ENCODE measurements around the gene CBX5.

Gene CBX5

DNA sequence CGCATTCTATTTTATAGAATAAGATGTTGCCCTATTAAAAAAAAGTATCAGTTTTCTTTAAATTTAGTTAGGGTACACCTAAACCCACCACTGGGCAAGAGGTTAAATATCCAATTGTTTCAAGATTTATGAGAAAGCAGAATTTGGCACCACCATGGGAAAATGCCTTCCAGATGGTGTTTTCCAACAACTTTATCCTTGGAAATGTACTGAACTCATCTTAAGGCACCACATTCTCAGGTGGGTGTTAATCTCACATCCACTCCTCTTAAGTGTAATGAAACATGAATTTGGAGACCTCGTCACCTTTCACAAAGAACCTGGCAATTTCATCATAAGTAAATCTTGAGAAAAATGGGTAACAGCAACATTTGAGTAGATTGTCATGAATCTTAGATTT lies 13.1 kb downstream of the CBX5 start:
- Histone ChIP-seq H3K27ac (no peak overlapping the region), H3K4me1 (peaks cover 16% of the 10 kb centered on the region), H4K20me1 (peaks cover 52% of the 10 kb centered on the region), H3K9me3 (no peaks in the 10 kb centered on the region), H3K9ac (no peak overlapping the region), H3K27me3 (no peaks in the 10 kb centered on the region), H3K36me3 (peaks cover 75% of the 10 kb centered on the region), H3K4me3 (no peak overlapping the region), H3K4me2 (no peak overlapping the region)
- TF ChIP-seq Cebpa-rat (IDR thresholded peaks at IDR 0.05): no peak

DNA sequence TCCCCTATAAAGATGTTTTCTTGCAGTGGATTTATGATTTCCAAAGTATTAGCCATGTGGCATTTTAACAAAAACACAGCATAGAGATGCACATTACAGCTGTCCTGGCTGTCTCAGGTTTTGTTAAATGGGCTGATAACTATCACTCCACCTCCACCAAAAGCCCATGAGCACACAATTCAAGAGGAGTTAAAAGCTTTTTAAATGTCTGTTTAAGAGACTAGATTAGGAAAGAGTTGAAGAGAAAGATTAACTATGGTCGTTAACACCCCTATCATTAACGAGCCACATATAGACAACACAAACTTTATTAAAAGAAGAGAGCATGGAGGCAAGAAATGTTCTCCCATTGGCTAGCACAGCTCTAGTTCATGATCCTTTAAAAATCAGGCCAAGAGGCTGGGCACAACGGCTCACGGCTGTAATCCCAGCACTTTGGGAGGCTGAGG lies 14.5 kb downstream of the CBX5 start:
- Histone ChIP-seq H3K9ac (no peak overlapping the region), H3K9me3 (no peaks in the 10 kb centered on the region), H3K27me3 (no peaks in the 10 kb centered on the region), H3K4me3 (no peak overlapping the region), H3K36me3 (peaks cover 63% of the 10 kb centered on the region), H3K27ac (no peak overlapping the region), H4K20me1 (peaks cover 66% of the 10 kb centered on the region), H3K4me1 (peaks cover 31% of the 10 kb centered on the region), H3K4me2 (no peak overlapping the region)
- TF ChIP-seq Cebpa-rat (IDR thresholded peaks at IDR 0.05): no peak

DNA sequence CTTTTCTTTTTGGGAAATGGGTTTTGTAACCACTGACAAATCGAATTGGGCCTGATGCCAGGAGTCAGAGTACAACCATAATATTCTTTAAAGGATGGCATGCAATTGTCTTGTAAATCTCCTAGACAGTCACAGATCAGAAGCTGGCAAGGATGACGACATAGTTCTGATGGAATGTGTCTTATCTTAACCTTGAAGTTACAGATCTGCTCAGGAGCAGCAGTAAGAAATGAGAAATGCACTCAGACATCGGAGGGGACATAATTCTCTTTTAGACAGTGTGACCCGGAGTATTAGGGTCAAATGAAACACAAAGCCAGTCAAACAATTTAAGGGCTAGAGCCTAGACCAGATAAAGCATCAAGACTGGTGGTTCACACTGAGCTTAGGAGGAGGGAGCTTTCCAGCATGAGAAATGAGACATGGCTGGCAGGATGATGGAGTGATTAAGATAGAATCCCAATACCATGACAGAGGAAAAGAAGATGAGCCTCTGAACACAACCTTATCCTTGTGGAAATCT lies 17.5 kb downstream of the CBX5 start:
- Histone ChIP-seq H3K27ac (no peak overlapping the region), H4K20me1 (peaks cover 88% of the 10 kb centered on the region), H3K4me2 (peak overlapping the region; percentile 15; the same call in 1 of the 2 replicates), H3K4me1 (peaks cover 58% of the 10 kb centered on the region), H3K9me3 (no peaks in the 10 kb centered on the region), H3K4me3 (no peak overlapping the region), H3K9ac (peak overlapping the region; percentile 15; the same call in 1 of the 2 replicates), H3K27me3 (no peaks in the 10 kb centered on the region), H3K36me3 (peaks cover 51% of the 10 kb centered on the region)
- no peak for TF ChIP-seq Cebpa-rat (IDR thresholded peaks at IDR 0.05)

DNA sequence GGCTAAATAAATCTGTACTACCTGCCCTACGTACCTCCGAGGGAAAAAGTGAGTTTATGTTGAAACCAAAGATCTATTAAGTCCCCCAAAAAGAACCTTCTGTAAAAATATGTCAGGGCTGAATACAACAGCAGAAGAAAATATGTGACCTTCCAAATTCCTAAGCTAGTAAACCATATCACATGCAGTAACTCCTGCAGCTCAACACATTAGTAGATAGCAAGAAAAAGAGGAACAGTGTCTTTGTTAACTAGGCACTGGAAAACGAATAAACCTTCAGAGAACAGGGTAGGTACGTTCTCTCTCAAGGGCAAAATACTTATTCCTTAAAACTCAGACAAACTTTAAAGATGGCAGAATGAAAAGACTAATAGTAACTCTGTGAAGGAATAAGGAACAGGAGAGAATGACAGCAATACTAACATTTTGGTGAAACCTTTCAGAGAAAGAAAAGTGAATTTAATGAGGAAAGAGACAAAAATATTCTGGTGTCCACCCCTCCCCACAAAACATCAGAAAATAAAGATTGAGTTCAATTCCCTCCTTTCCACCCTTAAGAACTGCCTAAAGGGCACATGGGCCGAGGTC lies 18.0 kb downstream of the CBX5 start:
- Histone ChIP-seq H3K9me3 (no peaks in the 10 kb centered on the region), H3K27me3 (no peaks in the 10 kb centered on the region), H4K20me1 (peaks cover 93% of the 10 kb centered on the region), H3K27ac (no peak overlapping the region), H3K36me3 (peaks cover 53% of the 10 kb centered on the region), H3K4me3 (no peak overlapping the region), H3K9ac (peak overlapping the region; percentile 15; the same call in 1 of the 2 replicates), H3K4me1 (peaks cover 60% of the 10 kb centered on the region), H3K4me2 (peak overlapping the region; percentile 78; the same call in 1 of the 2 replicates)
- TF ChIP-seq Cebpa-rat (IDR thresholded peaks at IDR 0.05): no peak

DNA sequence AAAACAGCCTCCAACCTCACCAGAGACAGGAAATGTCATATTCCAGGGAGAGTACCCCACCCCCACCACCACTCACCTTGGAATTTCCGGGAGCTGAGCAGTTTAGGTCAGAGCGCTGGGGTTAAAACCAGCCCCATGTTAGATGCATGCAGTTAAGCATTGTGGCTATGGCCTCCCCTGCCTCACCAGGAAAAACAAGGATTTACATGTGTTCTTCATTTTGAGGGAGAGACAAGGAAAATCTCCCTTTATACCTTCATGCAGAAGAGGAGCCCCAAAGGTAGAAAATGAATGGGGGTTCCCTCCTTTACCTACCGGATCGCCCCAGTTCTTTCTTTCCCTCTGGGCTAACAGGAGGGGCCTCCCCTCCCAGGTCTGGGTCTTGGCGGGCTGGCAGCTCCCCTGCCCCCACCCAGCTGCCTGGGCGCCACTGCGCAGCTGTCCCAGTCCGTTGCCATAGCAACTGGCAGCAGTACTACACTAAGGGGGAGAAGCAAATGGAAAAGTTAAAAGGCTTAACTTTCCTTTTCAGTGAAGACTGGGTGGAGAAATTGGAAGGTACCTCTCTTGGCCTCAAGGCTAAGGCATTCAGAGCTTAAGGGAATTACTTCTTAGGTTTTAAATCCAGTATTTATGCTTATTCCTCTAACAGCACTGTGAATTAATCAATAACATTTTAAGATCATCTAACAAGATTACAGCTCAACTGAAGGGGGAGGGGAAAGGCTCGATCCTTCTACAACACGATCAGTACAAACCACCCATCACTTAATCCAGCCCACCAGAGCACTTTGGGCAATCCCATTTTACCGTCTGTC lies 20.5 kb downstream of the CBX5 start:
- Histone ChIP-seq H3K4me1 (peaks cover 60% of the 10 kb centered on the region), H3K27me3 (no peaks in the 10 kb centered on the region), H3K9ac (0 out of 2 replicates have a peak overlapping the region, but pooled peaks have one; percentile 45), H3K4me3 (peak overlapping the region; percentile 51), H3K4me2 (peak overlapping the region; percentile 78), H3K27ac (peak overlapping the region; percentile 33), H3K9me3 (no peaks in the 10 kb centered on the region), H4K20me1 (peaks cover 88% of the 10 kb centered on the region), H3K36me3 (peaks cover 56% of the 10 kb centered on the region)
- no peak for TF ChIP-seq Cebpa-rat (IDR thresholded peaks at IDR 0.05)

DNA sequence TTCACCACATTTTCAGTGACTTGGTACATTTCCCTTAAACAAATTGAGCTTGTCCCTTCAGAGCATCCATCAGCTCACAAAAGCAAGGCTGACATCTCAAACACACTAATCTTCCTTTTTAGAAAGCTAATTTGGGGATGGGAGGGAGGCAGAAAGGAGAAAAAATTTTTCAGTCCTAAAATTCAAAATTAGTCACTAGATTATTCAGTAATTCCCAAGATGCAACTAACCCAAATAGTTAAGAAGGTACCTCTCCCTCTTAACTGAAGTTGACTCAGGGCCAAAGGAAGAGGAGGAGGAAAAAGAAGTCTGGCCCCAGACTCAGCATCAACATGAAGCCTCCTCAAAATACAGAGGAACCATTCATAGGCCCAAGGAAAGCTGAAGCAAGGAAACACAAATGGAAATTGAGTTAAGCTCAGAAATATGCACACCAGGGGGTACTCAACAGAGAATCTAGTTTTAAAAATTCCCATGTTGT lies 21.7 kb downstream of the CBX5 start:
- H4K20me1 ChIP-seq: peaks cover 90% of the 10 kb centered on the region
- H3K9me3 ChIP-seq: no peaks in the 10 kb centered on the region
- H3K27me3 ChIP-seq: no peaks in the 10 kb centered on the region
- H3K4me1 ChIP-seq: peaks cover 57% of the 10 kb centered on the region
- 0 out of 2 replicates have a peak overlapping the region, but pooled peaks have one; percentile 78 for H3K4me2 ChIP-seq
- TF ChIP-seq Cebpa-rat (IDR thresholded peaks at IDR 0.05): no peak
- H3K36me3 ChIP-seq: peaks cover 56% of the 10 kb centered on the region
- no peak overlapping the region for H3K4me3 ChIP-seq
- no peak overlapping the region for H3K27ac ChIP-seq
- 0 out of 2 replicates have a peak overlapping the region, but pooled peaks have one; percentile 3 for H3K9ac ChIP-seq

DNA sequence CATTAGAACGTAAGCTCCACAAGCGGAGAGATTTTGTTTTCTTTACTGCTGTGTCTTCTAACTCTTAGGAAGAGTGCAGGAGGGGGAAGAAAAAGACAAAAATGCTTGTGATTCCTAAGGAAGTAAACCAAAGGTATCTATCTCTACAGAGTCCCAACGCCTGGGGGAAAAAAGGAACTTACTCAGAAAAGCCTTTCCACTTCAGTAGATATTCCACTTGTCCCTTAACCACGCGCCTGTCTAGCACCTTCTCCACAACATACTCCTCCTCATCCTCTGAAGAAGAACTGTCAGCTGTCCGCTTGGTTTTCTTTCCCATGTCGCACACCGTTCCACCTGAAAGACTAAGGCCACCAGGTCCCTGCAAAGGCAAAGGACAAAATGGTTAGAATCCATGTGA lies 22.6 kb downstream of the CBX5 start:
- Histone ChIP-seq H3K27ac (no peak overlapping the region), H3K9me3 (no peaks in the 10 kb centered on the region), H3K4me1 (peaks cover 48% of the 10 kb centered on the region), H3K4me3 (no peak overlapping the region), H3K27me3 (no peaks in the 10 kb centered on the region), H4K20me1 (peaks cover 90% of the 10 kb centered on the region), H3K9ac (no peak overlapping the region), H3K36me3 (peaks cover 62% of the 10 kb centered on the region), H3K4me2 (no peak overlapping the region)
- no peak for TF ChIP-seq Cebpa-rat (IDR thresholded peaks at IDR 0.05)

DNA sequence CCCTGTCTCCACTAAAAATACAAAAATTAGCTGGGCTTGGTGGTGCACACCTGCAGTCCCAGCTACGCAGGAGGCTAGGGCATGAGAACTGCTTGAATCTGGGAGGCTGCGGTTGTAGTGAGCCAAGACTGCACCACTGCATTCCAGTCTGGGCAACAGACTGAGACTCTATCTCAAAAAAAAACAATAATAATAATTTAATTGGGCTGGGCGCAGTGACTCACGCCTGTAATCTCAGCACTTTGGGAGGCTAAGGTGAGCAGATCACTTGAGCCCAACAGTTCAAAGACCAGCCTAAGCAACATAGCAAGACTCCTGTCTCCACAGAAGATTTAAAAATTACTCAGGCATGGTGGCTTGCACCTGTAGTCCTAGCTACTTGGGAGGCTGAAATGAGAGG lies 26.7 kb downstream of the CBX5 start:
- Histone ChIP-seq H3K36me3 (peaks cover 96% of the 10 kb centered on the region), H3K4me2 (no peak overlapping the region), H3K4me1 (peaks cover 7% of the 10 kb centered on the region; the same call in 1 of the 2 replicates), H3K4me3 (no peak overlapping the region), H3K27ac (no peak overlapping the region), H3K9me3 (no peaks in the 10 kb centered on the region), H3K27me3 (no peaks in the 10 kb centered on the region), H4K20me1 (peaks cover 62% of the 10 kb centered on the region), H3K9ac (no peak overlapping the region)
- TF ChIP-seq Cebpa-rat (IDR thresholded peaks at IDR 0.05): no peak

DNA sequence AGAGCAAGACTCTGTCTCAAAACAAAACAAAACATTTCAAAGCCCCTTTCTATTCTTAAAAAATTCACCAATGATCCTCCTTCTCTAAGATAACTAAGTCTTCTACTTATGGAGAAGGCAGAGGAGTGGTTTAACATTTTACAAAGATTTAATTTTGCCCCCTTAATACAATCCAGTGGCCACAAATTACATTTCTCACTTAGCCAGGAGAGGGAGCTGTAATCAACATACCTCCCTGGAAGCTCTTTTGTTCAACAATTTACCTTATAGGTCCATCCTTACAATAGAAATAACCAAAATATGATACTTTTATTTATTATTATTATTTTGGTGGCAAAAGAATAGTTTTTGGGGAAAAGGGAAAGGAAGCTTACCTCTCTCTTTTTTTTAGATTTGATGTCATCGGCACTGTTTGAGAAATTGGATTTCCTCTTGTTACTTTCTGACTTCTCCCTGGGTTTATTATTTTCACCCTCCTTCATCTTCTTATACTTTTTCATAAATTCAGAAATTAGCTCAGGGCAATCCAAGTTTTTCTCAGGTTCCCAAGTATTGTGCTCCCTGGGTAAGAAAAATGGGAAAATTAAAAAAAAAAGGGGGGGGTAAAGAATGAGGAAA lies 28.1 kb downstream of the CBX5 start:
- no peak for TF ChIP-seq Cebpa-rat (IDR thresholded peaks at IDR 0.05)
- H3K27ac ChIP-seq: no peak overlapping the region
- H3K9me3 ChIP-seq: no peaks in the 10 kb centered on the region
- no peak overlapping the region for H3K4me3 ChIP-seq
- no peaks in the 10 kb centered on the region for H3K4me1 ChIP-seq
- peaks cover 96% of the 10 kb centered on the region for H3K36me3 ChIP-seq
- peaks cover 55% of the 10 kb centered on the region for H4K20me1 ChIP-seq
- no peaks in the 10 kb centered on the region for H3K27me3 ChIP-seq
- no peak overlapping the region for H3K4me2 ChIP-seq
- H3K9ac ChIP-seq: no peak overlapping the region
